ENCODE data around the gene PIK3CA. TPM values are rescaled to one million over a fixed set of nuclear protein-coding genes. Genes with fewer than 3 reads are reported as not detected.
"Not testable (repeated sequence)": the region's sequence is repeated elsewhere in the genome, so short reads cannot be mapped to it uniquely, and the experiment has no call there.

Gene PIK3CA
- total RNA-seq, 1 donor from 2014 or later, result 68.3 TPM

DNA sequence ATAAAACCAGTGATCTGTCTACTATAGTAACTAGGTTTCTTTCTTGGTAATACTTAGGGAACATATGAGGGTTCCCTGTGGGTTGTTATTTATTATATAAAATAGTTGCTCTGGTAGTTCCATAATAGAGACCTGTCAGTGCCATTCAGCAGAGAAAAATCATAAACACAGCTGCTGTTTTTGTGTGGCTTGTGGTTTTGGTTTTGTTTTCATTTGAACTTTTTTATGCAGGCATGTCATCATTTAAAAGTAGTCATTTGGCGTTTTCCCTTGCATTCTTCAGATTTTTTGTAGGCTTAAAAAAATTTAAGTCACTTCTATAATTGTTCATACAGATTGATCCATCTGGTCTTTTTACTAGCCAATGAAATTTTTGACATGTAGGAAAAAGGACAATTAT lies 47.9 kb downstream of the PIK3CA start:
- DNase-seq (ENCODE audit: low spot score), result no peak

- DNase-seq (ENCODE audit: low spot score), result no peak
These were observed 48.5 kb downstream of the PIK3CA start for GRCh38 chr3:179196700-179197099.

DNA sequence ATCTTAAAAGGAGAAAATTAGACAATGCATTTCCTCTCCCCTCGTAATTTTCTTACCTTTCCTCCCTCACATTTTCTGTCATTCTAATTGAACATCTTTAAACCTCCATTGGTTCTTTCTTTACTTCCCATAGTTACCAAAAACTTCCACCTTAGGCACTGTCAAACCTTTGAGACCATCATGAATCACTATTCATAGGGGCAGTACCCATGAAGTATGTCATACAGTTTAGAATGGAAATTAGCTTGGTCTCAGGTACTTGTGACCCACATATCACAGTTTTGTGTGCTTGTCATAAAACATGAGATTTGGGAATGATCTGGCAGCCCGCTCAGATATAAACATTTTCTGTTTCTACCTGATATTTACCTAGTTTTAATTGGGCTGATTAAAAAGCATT lies 52.6 kb downstream of the PIK3CA start:
- no peak for DNase-seq (ENCODE audit: low spot score)

- not testable (repeated sequence) for DNase-seq (ENCODE audit: low spot score)
These were observed 67.4 kb downstream of the PIK3CA start for GRCh38 chr3:179215550-179215949.

DNA sequence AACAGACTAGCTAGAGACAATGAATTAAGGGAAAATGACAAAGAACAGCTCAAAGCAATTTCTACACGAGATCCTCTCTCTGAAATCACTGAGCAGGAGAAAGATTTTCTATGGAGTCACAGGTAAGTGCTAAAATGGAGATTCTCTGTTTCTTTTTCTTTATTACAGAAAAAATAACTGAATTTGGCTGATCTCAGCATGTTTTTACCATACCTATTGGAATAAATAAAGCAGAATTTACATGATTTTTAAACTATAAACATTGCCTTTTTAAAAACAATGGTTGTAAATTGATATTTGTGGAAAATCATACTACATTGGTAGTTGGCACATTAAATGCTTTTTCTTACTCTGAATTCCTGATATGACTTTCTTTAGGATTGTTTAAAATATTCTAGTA lies 70.1 kb downstream of the PIK3CA start:
- not testable (repeated sequence) for DNase-seq (ENCODE audit: low spot score)

DNA sequence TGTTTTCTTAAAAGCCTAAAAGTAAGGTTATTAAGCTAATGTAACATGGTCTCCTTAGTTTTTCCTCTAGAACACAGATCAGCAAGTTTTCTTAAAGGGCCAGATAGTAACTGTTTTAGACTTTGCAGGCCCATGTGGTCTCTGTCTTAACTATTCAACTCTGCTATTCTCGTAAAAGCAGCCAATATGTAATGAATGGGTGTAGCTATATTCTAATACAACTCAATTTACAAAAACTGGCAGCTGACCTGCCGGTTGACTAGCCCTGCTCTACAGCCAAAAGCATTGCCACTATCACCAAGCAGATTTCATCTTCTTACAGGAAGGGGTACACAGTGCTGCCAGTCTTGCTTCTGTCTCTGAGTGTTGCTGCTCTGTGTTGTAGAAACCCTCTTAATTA lies 75.4 kb downstream of the PIK3CA start:
- DNase-seq (ENCODE audit: low spot score), result no peak

GRCh38 chr3:179224584-179224983 lies 76.4 kb downstream of the PIK3CA start:
- no peak for DNase-seq (ENCODE audit: low spot score)

GRCh38 chr3:179227349-179227748 lies 79.2 kb downstream of the PIK3CA start:
- no peak for DNase-seq (ENCODE audit: low spot score)

DNA sequence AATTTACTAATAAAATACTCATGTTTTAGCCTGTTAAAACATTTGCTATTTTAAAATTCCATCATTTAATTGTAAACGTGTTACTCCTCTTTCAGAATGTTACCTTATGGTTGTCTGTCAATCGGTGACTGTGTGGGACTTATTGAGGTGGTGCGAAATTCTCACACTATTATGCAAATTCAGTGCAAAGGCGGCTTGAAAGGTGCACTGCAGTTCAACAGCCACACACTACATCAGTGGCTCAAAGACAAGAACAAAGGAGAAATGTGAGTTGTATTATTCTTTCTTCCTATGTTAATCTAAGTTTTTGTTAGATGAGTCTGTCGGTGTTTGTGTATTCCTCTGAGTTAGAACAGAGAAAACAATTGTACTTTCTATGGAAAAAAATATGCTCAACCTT lies 81.0 kb downstream of the PIK3CA start:
- no peak for DNase-seq (ENCODE audit: low spot score)

GRCh38 chr3:179233043-179233442 lies 84.9 kb downstream of the PIK3CA start:
- no peak for DNase-seq (ENCODE audit: low spot score)

GRCh38 chr3:179234199-179234598 lies 86.0 kb downstream of the PIK3CA start:
- DNase-seq (ENCODE audit: low spot score), result no peak

DNA sequence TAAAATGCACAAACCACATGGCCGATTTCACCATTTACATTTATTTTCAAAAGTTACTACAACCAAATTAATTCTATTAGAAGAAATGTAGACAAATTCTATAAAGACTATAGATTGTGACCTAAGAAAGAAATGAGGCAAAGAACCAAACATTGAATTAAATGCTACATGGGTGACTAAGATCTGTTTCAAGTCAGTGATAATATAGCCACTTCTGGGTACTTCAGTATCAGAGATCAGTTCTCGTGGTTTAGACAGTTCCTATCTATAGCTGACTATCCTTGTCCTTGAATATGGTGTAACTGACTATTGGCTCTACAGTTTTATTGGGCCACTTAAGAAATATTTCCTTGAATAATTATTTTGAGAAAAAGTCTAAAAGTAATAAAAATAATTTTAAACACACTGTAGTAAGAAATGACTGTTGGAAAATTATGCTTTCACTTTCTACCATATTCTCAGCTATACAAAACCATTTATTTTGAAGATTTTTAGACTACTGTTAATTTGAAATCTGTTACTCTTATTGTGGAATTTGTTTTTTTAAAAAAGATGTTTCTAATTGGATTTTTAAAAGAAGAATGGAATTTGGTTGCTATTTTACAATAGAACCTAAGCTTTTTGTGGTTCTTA lies 88.6 kb downstream of the PIK3CA start:
- no peak for DNase-seq (ENCODE audit: low spot score)

- not testable (repeated sequence) for DNase-seq (ENCODE audit: low spot score)
These were observed 92.1 kb downstream of the PIK3CA start for GRCh38 chr3:179240299-179240698.

DNA sequence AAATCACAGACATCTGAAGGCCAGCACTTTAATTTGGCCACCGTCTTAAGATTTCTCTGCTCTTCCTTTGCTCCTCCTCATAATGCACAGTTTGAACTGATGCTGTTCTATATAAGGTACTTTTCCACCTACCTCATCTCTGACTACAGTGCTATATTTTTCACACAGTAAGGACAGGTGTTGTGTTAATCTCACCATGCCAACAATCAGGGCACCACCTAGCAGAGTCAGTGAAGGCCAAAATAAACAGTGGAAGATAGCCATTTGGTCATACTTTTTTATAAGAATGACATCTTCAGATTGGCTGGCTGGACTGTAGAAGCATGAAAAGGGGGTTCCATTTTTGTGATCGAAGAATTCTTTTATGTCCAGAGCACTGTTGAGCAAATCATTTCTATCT lies 94.7 kb downstream of the PIK3CA start:
- not testable (repeated sequence) for DNase-seq (ENCODE audit: low spot score)

GRCh38 chr3:179244878-179245277 lies 96.7 kb downstream of the PIK3CA start:
- no peak for DNase-seq (ENCODE audit: low spot score)

DNA sequence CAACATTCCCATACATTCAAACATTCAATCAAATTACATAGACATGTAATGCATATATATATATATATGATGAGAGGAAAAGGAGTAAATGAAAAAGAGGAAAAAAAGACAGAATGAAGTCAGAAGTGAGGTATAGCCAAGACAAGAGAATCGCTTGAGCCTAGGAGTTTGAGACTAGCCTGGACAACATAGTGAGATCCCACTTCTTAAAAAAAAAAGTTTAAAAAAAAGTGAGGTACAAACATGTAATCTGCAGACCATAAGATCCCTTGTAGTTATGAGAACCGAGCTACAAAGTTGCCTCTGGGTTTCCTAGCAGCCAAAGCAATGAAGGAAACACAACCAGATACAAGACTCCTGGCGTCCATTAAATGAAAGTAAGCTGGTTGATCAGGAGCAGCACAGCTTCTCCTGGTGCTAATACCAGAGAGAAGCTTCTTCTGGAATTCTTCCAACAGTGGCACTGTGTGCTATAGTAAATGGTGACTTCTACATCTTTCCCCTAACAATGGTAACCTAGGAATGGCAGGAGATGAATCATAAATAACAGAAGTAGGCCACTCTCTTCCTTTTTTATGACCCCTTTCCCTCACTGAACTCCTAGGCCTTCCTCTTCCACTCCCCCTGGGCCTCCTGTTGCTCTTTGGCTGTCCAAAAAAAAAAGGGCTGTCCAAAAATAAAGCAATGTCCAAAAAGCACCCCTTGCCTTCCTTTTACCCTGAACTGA lies 99.3 kb downstream of the PIK3CA start:
- no peak for DNase-seq (ENCODE audit: low spot score)

- no peak for DNase-seq (ENCODE audit: low spot score)
These were observed 102.8 kb downstream of the PIK3CA start, which contains the start of gene KCNMB3 for GRCh38 chr3:179250803-179251476. TSS of gene KCNMB3 (minus strand) at chr3:179251114. CDS start at chr3:179250990, 124 bp downstream.

- no peak for DNase-seq (ENCODE audit: low spot score)
These were observed 108.7 kb downstream of the PIK3CA start for GRCh38 chr3:179256813-179257212.

GRCh38 chr3:179257742-179258141 lies 109.6 kb downstream of the PIK3CA start:
- DNase-seq (ENCODE audit: low spot score), result not testable (repeated sequence)

DNA sequence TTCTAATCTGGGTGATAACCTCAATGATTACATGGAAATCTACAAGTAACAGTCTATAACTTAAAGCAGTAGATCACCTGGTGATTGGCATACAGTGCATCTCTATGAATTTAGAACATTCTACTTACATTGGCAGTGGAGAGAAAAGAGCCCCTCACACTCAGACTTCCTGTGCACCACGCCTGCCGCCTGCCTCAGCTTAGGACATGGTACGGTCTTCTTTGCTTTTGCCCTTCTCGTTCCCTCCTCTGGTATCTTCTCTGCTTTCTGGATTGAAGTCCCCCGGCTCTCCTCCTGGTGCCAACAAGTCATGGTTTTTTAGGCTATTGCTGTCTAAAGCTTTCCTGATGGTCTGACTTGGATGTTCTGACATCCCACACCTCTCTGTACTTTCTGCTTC lies 110.7 kb downstream of the PIK3CA start:
- no peak for DNase-seq (ENCODE audit: low spot score)

- DNase-seq (ENCODE audit: low spot score), result not testable (repeated sequence)
These were observed 112.0 kb downstream of the PIK3CA start for GRCh38 chr3:179259959-179260756.
